ENCODE data around the gene RNASEL. TPM values are rescaled to one million over a fixed set of nuclear protein-coding genes. Genes with fewer than 3 reads are reported as not detected.

Gene RNASEL
- total and polyA plus RNA-seq, 9 of the 15 experiments (the other 6 are each of a cell fraction or from before 2014, with no cell fraction given), result 4.3 to 11.1 (median 7.2) TPM

DNA sequence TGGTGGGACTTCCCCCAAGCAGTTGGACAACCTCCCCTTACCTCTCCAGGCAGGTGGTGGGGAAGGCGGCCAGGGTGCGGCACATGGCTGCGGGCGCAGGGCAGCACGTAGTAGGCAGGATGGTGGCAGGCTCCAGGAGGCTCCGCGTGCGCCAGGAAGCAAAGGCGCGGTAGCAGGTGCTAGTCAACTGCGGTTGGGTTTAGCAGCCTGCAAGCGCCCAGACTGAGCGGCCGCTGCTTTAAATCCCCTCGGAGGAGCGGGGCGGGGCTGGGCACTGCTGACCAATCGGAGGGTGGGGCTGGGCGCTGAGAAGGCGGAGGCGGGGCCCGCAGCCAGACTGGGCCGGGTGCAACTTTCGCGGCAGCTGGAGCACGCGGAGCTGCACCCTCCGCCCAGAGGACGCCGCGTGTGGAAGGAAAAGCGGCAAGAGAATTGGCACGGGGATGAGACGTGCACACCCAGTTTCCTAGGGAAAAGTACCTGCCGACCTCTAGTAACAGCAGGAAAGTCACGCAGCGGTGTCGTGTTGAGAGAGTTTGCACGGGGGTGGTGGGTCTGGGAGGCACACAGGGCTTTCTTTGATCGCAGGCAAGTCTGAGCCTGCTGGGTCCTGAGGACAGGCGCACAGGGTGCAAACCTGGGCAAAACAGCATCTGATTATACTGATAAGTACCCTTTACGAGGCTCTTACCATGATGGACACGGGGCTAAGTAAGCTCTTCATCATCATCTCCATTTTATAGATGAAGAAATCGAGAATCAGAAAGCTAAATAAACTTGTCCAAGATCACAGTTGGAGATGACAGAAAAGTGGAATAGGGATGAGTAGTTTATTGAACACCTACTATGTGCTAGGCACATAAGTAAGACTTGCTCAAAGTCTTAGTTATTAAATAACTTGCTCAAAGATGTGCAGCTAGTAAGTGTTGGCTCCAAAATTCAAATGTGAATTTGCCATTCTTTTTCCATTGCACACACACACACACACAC is 15.4 kb upstream of the RNASEL start, which contains the start of gene RGS16 (continued):
- TF ChIP-seq, protein P1, sequence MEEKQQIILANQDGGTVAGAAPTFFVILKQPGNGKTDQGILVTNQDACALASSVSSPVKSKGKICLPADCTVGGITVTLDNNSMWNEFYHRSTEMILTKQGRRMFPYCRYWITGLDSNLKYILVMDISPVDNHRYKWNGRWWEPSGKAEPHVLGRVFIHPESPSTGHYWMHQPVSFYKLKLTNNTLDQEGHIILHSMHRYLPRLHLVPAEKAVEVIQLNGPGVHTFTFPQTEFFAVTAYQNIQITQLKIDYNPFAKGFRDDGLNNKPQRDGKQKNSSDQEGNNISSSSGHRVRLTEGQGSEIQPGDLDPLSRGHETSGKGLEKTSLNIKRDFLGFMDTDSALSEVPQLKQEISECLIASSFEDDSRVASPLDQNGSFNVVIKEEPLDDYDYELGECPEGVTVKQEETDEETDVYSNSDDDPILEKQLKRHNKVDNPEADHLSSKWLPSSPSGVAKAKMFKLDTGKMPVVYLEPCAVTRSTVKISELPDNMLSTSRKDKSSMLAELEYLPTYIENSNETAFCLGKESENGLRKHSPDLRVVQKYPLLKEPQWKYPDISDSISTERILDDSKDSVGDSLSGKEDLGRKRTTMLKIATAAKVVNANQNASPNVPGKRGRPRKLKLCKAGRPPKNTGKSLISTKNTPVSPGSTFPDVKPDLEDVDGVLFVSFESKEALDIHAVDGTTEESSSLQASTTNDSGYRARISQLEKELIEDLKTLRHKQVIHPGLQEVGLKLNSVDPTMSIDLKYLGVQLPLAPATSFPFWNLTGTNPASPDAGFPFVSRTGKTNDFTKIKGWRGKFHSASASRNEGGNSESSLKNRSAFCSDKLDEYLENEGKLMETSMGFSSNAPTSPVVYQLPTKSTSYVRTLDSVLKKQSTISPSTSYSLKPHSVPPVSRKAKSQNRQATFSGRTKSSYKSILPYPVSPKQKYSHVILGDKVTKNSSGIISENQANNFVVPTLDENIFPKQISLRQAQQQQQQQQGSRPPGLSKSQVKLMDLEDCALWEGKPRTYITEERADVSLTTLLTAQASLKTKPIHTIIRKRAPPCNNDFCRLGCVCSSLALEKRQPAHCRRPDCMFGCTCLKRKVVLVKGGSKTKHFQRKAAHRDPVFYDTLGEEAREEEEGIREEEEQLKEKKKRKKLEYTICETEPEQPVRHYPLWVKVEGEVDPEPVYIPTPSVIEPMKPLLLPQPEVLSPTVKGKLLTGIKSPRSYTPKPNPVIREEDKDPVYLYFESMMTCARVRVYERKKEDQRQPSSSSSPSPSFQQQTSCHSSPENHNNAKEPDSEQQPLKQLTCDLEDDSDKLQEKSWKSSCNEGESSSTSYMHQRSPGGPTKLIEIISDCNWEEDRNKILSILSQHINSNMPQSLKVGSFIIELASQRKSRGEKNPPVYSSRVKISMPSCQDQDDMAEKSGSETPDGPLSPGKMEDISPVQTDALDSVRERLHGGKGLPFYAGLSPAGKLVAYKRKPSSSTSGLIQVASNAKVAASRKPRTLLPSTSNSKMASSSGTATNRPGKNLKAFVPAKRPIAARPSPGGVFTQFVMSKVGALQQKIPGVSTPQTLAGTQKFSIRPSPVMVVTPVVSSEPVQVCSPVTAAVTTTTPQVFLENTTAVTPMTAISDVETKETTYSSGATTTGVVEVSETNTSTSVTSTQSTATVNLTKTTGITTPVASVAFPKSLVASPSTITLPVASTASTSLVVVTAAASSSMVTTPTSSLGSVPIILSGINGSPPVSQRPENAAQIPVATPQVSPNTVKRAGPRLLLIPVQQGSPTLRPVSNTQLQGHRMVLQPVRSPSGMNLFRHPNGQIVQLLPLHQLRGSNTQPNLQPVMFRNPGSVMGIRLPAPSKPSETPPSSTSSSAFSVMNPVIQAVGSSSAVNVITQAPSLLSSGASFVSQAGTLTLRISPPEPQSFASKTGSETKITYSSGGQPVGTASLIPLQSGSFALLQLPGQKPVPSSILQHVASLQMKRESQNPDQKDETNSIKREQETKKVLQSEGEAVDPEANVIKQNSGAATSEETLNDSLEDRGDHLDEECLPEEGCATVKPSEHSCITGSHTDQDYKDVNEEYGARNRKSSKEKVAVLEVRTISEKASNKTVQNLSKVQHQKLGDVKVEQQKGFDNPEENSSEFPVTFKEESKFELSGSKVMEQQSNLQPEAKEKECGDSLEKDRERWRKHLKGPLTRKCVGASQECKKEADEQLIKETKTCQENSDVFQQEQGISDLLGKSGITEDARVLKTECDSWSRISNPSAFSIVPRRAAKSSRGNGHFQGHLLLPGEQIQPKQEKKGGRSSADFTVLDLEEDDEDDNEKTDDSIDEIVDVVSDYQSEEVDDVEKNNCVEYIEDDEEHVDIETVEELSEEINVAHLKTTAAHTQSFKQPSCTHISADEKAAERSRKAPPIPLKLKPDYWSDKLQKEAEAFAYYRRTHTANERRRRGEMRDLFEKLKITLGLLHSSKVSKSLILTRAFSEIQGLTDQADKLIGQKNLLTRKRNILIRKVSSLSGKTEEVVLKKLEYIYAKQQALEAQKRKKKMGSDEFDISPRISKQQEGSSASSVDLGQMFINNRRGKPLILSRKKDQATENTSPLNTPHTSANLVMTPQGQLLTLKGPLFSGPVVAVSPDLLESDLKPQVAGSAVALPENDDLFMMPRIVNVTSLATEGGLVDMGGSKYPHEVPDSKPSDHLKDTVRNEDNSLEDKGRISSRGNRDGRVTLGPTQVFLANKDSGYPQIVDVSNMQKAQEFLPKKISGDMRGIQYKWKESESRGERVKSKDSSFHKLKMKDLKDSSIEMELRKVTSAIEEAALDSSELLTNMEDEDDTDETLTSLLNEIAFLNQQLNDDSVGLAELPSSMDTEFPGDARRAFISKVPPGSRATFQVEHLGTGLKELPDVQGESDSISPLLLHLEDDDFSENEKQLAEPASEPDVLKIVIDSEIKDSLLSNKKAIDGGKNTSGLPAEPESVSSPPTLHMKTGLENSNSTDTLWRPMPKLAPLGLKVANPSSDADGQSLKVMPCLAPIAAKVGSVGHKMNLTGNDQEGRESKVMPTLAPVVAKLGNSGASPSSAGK (IDR thresholded peaks at IDR 0.05), result peak; percentile 99
- TF ChIP-seq ZNF239 (CRISPR knock-in tag; IDR thresholded peaks at IDR 0.05), result no peak
- no peak for TF ChIP-seq SIN3B (IDR thresholded peaks at IDR 0.05; ENCODE audit: low read depth)
- no peak for TF ChIP-seq GTF2F1 (IDR thresholded peaks at IDR 0.05; ENCODE audit: low read depth, low read length)
- peak; percentile 17 for TF ChIP-seq FOS (IDR thresholded peaks at IDR 0.05; ENCODE audit: extremely low read depth, insufficient read length)
- TF ChIP-seq ATF1 (CRISPR knock-in tag; IDR thresholded peaks at IDR 0.05), result no peak
- TF ChIP-seq ATF1 (tag; IDR thresholded peaks at IDR 0.05), result 0 out of 2 replicates have a peak, but pooled peaks have one; percentile 26
- TF ChIP-seq, protein P2, sequence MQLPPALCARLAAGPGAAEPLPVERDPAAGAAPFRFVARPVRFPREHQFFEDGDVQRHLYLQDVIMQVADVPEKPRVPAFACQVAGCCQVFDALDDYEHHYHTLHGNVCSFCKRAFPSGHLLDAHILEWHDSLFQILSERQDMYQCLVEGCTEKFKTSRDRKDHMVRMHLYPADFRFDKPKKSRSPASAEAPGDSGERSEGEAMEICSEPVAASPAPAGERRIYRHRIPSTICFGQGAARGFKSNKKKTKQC (CRISPR knock-in tag; IDR thresholded peaks at IDR 0.05), result peak; percentile 98
- TF ChIP-seq, protein P3, sequence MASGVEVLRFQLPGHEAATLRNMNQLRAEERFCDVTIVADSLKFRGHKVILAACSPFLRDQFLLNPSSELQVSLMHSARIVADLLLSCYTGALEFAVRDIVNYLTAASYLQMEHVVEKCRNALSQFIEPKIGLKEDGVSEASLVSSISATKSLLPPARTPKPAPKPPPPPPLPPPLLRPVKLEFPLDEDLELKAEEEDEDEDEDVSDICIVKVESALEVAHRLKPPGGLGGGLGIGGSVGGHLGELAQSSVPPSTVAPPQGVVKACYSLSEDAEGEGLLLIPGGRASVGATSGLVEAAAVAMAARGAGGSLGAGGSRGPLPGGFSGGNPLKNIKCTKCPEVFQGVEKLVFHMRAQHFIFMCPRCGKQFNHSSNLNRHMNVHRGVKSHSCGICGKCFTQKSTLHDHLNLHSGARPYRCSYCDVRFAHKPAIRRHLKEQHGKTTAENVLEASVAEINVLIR (CRISPR knock-in tag; IDR thresholded peaks at IDR 0.05), result 0 out of 2 replicates have a peak, but pooled peaks have one; percentile 11
- TF ChIP-seq, protein P4, sequence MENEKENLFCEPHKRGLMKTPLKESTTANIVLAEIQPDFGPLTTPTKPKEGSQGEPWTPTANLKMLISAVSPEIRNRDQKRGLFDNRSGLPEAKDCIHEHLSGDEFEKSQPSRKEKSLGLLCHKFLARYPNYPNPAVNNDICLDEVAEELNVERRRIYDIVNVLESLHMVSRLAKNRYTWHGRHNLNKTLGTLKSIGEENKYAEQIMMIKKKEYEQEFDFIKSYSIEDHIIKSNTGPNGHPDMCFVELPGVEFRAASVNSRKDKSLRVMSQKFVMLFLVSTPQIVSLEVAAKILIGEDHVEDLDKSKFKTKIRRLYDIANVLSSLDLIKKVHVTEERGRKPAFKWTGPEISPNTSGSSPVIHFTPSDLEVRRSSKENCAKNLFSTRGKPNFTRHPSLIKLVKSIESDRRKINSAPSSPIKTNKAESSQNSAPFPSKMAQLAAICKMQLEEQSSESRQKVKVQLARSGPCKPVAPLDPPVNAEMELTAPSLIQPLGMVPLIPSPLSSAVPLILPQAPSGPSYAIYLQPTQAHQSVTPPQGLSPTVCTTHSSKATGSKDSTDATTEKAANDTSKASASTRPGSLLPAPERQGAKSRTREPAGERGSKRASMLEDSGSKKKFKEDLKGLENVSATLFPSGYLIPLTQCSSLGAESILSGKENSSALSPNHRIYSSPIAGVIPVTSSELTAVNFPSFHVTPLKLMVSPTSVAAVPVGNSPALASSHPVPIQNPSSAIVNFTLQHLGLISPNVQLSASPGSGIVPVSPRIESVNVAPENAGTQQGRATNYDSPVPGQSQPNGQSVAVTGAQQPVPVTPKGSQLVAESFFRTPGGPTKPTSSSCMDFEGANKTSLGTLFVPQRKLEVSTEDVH (IDR thresholded peaks at IDR 0.05; ENCODE audit: low read depth, partially characterized antibody), result peak; percentile 64

Measured in K562 (cell line).